Neural progenitor cell (in vitro differentiated cells): ENCODE measurements around the gene EPB41. TPM values are rescaled to one million over a fixed set of nuclear protein-coding genes. Genes with fewer than 3 reads are reported as not detected.
"Not testable (repeated sequence)": the region's sequence is repeated elsewhere in the genome, so short reads cannot be mapped to it uniquely, and the experiment has no call there.

ENCODE experiments used
- DNase-seq: peaks from one replicate; pipeline ENCODE4 v3.0.0-alpha.2; 2016; ENCODE audit warnings: low spot score
- H2AFZ ChIP-seq: fragments of 200-600 bp; sonication (generic); replicated peaks from 2 replicates; pipeline ENCODE4 v1.6.1; 2016; ENCODE audit warnings: antibody characterized with exemption
- H3F3A ChIP-seq: fragments of 200-600 bp; sonication (generic); 2 replicates; pipeline ENCODE4 v1.6.1; 2016; ENCODE audit warnings: antibody characterized with exemption, low read depth
- H3K27ac ChIP-seq: fragments of 200-600 bp; sonication (generic); 2 replicates; pipeline ENCODE4 v1.5.1; 2016; ENCODE audit warnings: mild to moderate bottlenecking
- H3K27me3 ChIP-seq: fragments of 200-600 bp; sonication (generic); 2 replicates; pipeline ENCODE4 v1.6.1; 2016; ENCODE audit warnings: mild to moderate bottlenecking, moderate library complexity
- H3K36me3 ChIP-seq: fragments of 200-600 bp; sonication (generic); 2 replicates; pipeline ENCODE4 v1.5.1; 2016
- H3K4me1 ChIP-seq: fragments of 200-600 bp; sonication (generic); 2 replicates; pipeline ENCODE4 v1.6.1; 2016; ENCODE audit warnings: mixed run types
- H3K4me2 ChIP-seq: fragments of 200-600 bp; sonication (generic); 2 replicates; pipeline ENCODE4 v1.6.1; 2016
- H3K4me3 ChIP-seq: fragments of 200-600 bp; sonication (generic); 2 replicates; pipeline ENCODE4 v1.5.1; 2016
- H3K79me2 ChIP-seq: fragments of 200-600 bp; sonication (generic); 2 replicates; pipeline ENCODE4 v1.6.1; 2016; ENCODE audit warnings: low read depth
- H3K9ac ChIP-seq: fragments of 200-600 bp; sonication (generic); 2 replicates; pipeline ENCODE4 v1.6.1; 2016
- H3K9me3 ChIP-seq: fragments of 200-600 bp; sonication (generic); 2 replicates; pipeline ENCODE4 v1.5.1; 2016; ENCODE audit warnings: low read depth
- H4K20me1 ChIP-seq: fragments of 200-600 bp; sonication (generic); 2 replicates; pipeline ENCODE4 v1.6.1; 2016; ENCODE audit warnings: low read depth
- H3K27ac Mint-ChIP-seq: 3 replicates; pipeline ENCODE4 v1.8.0; 2021; ENCODE audit warnings: mixed read lengths
- H3K27me3 Mint-ChIP-seq: 2 replicates; pipeline ENCODE4 v1.8.0; 2022; ENCODE audit warnings: low read depth, mild to moderate bottlenecking, inconsistent platforms, moderate library complexity, mixed read lengths; ENCODE audit not compliant: insufficient read depth
- H3K36me3 Mint-ChIP-seq: 3 replicates; pipeline ENCODE4 v1.8.0; 2021; ENCODE audit warnings: mixed read lengths
- H3K4me1 Mint-ChIP-seq: 3 replicates; pipeline ENCODE4 v1.8.0; 2021; ENCODE audit warnings: mixed read lengths
- H3K4me3 Mint-ChIP-seq: 3 replicates; pipeline ENCODE4 v1.8.0; 2021; ENCODE audit warnings: mild to moderate bottlenecking, moderate library complexity, mixed read lengths
- H3K9me3 Mint-ChIP-seq: 3 replicates; pipeline ENCODE4 v1.8.0; 2020; ENCODE audit warnings: mixed read lengths
- CTCF ChIP-seq: fragments of 200-600 bp; sonication (generic); IDR thresholded peaks from 2 replicates; pipeline ENCODE4 v1.5.1; 2017; ENCODE audit warnings: antibody characterized with exemption, mild to moderate bottlenecking
- EZH2 ChIP-seq: fragments of 200-600 bp; sonication (generic); IDR thresholded peaks from 2 replicates; pipeline ENCODE4 v1.6.1; 2017; ENCODE audit warnings: antibody characterized with exemption, mild to moderate bottlenecking, moderate library complexity
- EZH2phosphoT487 ChIP-seq: fragments of 200-600 bp; sonication (generic); IDR thresholded peaks from 2 replicates; pipeline ENCODE4 v1.6.1; 2017; ENCODE audit warnings: antibody characterized with exemption
- total RNA-seq: library from RNA; depleted of rRNA; stranded (reverse); fragments of >200 nt; gene quantifications from 2 replicates; pipeline ENCODE4 v1.2.3, GENCODE V29; 2015; ENCODE audit warnings: low replicate concordance

The EPB41 gene
- total RNA-seq, 1 donor from 2014 or later, result 211 TPM

GRCh38 chr1:29062157-29062942 is 148.0 kb downstream of the EPB41 start:
- H3K4me1 Mint-ChIP-seq, result peaks cover 17% of the 10 kb centered on the region

GRCh38 chr1:29064064-29064463 is 149.7 kb downstream of the EPB41 start:
- H3F3A ChIP-seq, result no peaks in the 10 kb centered on the region
- H3K4me2 ChIP-seq, result no peak overlapping the region
- H3K4me1 ChIP-seq, result no peaks in the 10 kb centered on the region
- no peak overlapping the region for H3K27ac ChIP-seq
- Mint-ChIP-seq H3K9me3 (no peaks in the 10 kb centered on the region), H3K4me1 (peaks cover 17% of the 10 kb centered on the region), H3K36me3 (peaks cover 3% of the 10 kb centered on the region), H3K27me3 (no peaks in the 10 kb centered on the region), H3K27ac (no peak overlapping the region), H3K4me3 (no peak overlapping the region)
- H3K9me3 ChIP-seq, result no peaks in the 10 kb centered on the region
- TF ChIP-seq EZH2phosphoT487, result no peak
- no peak for TF ChIP-seq EZH2
- TF ChIP-seq CTCF, result no peak
- no peak overlapping the region for H3K9ac ChIP-seq
- H3K79me2 ChIP-seq, result no peaks in the 10 kb centered on the region
- H3K36me3 ChIP-seq, result peaks cover 5% of the 10 kb centered on the region
- no peak for DNase-seq
- no peaks in the 10 kb centered on the region for H4K20me1 ChIP-seq
- H3K27me3 ChIP-seq, result no peaks in the 10 kb centered on the region
- no peak overlapping the region for H2AFZ ChIP-seq
- no peak overlapping the region for H3K4me3 ChIP-seq

More at GRCh38 chr1:29062157-29062942, 148.0 kb downstream of the EPB41 start:
- Histone ChIP-seq H3K36me3 (no peaks in the 10 kb centered on the region), H3K9me3 (no peaks in the 10 kb centered on the region), H4K20me1 (no peaks in the 10 kb centered on the region), H3K9ac (no peak overlapping the region), H3F3A (no peaks in the 10 kb centered on the region), H3K4me2 (no peak overlapping the region), H3K27ac (no peak overlapping the region), H3K4me3 (no peak overlapping the region), H3K4me1 (no peaks in the 10 kb centered on the region), H3K79me2 (no peaks in the 10 kb centered on the region), H3K27me3 (no peaks in the 10 kb centered on the region), H2AFZ (no peak overlapping the region)
- H3K36me3 Mint-ChIP-seq, result peaks cover 3% of the 10 kb centered on the region
- no peak overlapping the region for H3K4me3 Mint-ChIP-seq
- no peaks in the 10 kb centered on the region for H3K9me3 Mint-ChIP-seq
- TF ChIP-seq EZH2, result no peak
- no peak for TF ChIP-seq EZH2phosphoT487
- no peak for TF ChIP-seq CTCF
- DNase-seq, result no peak
- peak overlapping the region; percentile 42 for H3K27ac Mint-ChIP-seq
- H3K27me3 Mint-ChIP-seq, result no peaks in the 10 kb centered on the region

- Histone ChIP-seq H4K20me1 (no peaks in the 10 kb centered on the region), H3K36me3 (peaks cover 14% of the 10 kb centered on the region), H3F3A (peaks cover 14% of the 10 kb centered on the region), H3K27ac (no peak overlapping the region), H3K79me2 (no peaks in the 10 kb centered on the region), H3K9ac (no peak overlapping the region), H3K9me3 (no peaks in the 10 kb centered on the region), H2AFZ (no peak overlapping the region), H3K4me2 (no peak overlapping the region), H3K27me3 (no peaks in the 10 kb centered on the region), H3K4me1 (no peaks in the 10 kb centered on the region), H3K4me3 (no peak overlapping the region)
- no peak for TF ChIP-seq EZH2
- TF ChIP-seq EZH2phosphoT487, result no peak
- TF ChIP-seq CTCF, result no peak
- H3K9me3 Mint-ChIP-seq, result no peaks in the 10 kb centered on the region
- no peak for DNase-seq
- H3K27me3 Mint-ChIP-seq, result no peaks in the 10 kb centered on the region
- H3K4me3 Mint-ChIP-seq, result no peak overlapping the region
- H3K36me3 Mint-ChIP-seq, result no peaks in the 10 kb centered on the region
- H3K27ac Mint-ChIP-seq, result no peak overlapping the region
- no peaks in the 10 kb centered on the region for H3K4me1 Mint-ChIP-seq
Measured at GRCh38 chr1:29077155-29077554, 162.8 kb downstream of the EPB41 start.

GRCh38 chr1:29079916-29080629 is 165.7 kb downstream of the EPB41 start:
- not testable (repeated sequence) for H3K4me2 ChIP-seq, H3K9ac ChIP-seq, H3K4me1 ChIP-seq, H2AFZ ChIP-seq, H3K4me3 ChIP-seq, H3K36me3 ChIP-seq, H4K20me1 ChIP-seq, DNase-seq, H3K4me3 Mint-ChIP-seq, H3K27me3 ChIP-seq, H3K79me2 ChIP-seq, H3K27me3 Mint-ChIP-seq, H3K27ac Mint-ChIP-seq, H3K27ac ChIP-seq, H3K36me3 Mint-ChIP-seq, H3K9me3 ChIP-seq, H3K9me3 Mint-ChIP-seq, H3K4me1 Mint-ChIP-seq, H3F3A ChIP-seq
